Cardiac fibroblast (primary cell): ENCODE data around the gene BSPRY.

Experiments used
- DNase-seq, 2 donors: peaks; one replicate each; pipeline versions ENCODE4 v3.0.0 to v3.0.0-alpha.2; 2010; ENCODE audit warnings: low read depth in 2 of 2
- H3K4me3 ChIP-seq, 2 donors: replicated peaks in 1 of 2; 1 replicate in 1 of 2; 2 replicates in 1 of 2; pipeline ENCODE4 v1.5.1; 2011; ENCODE audit warnings: low read depth in 2 of 2, low read length in 2 of 2, mild to moderate bottlenecking in 2 of 2, moderate library complexity in 1 of 2
- TF ChIP-seq, protein P1 (sequence below): IDR thresholded peaks from one replicate; pipeline ENCODE4 v1.5.1; 2011; ENCODE audit warnings: low read depth, mild to moderate bottlenecking, low read length, inconsistent platforms

The BSPRY gene

GRCh38 chr9:113416149-113416721 is 66.9 kb downstream of the BSPRY start:
- TF ChIP-seq, protein P1, sequence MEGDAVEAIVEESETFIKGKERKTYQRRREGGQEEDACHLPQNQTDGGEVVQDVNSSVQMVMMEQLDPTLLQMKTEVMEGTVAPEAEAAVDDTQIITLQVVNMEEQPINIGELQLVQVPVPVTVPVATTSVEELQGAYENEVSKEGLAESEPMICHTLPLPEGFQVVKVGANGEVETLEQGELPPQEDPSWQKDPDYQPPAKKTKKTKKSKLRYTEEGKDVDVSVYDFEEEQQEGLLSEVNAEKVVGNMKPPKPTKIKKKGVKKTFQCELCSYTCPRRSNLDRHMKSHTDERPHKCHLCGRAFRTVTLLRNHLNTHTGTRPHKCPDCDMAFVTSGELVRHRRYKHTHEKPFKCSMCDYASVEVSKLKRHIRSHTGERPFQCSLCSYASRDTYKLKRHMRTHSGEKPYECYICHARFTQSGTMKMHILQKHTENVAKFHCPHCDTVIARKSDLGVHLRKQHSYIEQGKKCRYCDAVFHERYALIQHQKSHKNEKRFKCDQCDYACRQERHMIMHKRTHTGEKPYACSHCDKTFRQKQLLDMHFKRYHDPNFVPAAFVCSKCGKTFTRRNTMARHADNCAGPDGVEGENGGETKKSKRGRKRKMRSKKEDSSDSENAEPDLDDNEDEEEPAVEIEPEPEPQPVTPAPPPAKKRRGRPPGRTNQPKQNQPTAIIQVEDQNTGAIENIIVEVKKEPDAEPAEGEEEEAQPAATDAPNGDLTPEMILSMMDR = no peak
- H3K4me3 ChIP-seq = no peak overlapping the region
- no peak for DNase-seq

DNA sequence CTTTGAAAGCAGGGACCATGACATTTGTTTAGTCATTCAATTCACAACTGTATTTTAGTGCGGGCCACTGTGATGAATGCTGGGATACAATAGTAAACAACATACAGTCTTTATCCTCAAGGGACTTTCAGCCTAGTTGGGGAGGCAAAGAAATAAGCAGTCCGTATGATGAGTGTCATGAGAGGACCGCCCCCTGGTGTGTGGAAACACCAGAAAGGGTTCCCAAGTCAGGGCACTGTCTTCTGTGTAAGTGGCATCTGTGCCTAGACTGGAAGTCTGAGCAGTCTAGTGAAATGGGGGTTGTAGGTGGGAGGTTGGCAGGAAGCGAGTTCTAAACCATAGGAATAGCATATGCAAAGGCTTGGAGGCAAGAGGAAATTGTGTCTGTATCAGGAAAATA is 68.0 kb downstream of the BSPRY start:
- DNase-seq = peak in 1 of 2 donors; percentile 11
- TF ChIP-seq, protein P1 = no peak
- H3K4me3 ChIP-seq = no peak overlapping the region
